Right ventricle myocardium inferior (tissue), 1 donor: Measurements from ENCODE around the gene ATP6V1F. TPM values are rescaled to one million over a fixed set of nuclear protein-coding genes. Genes with fewer than 3 reads are reported as not detected.

ENCODE experiments used
- total RNA-seq: library from RNA; stranded (reverse); fragmentation: NEBNext Ultra II Directional; extraction: Animal tissue kit (Norgen Biotek cat#: 25700); gene quantifications from one replicate; pipeline ENCODE4 v1.2.1, GENCODE V29; 2021
- donor health status: DM: no; HTN: yes; CAD: no; lungs with severe emphysema.

ATP6V1F gene
- total RNA-seq, 1 donor from 2014 or later = 128 TPM

Other genes starting within 250 kb of the ATP6V1F start
- gene GARIN1A, start 190.6 kb upstream of the ATP6V1F start, total RNA-seq = 1.8 TPM
- gene CALU, start 123.5 kb upstream of the ATP6V1F start, total RNA-seq = 183 TPM
- gene OPN1SW, start 87.1 kb upstream of the ATP6V1F start, total RNA-seq = not detected
- 6.3 TPM for gene CCDC136, start 70.9 kb upstream of the ATP6V1F start, total RNA-seq
- gene FLNC, start 32.5 kb upstream of the ATP6V1F start, total RNA-seq = 905 TPM
- gene KCP, start 47.9 kb downstream of the ATP6V1F start, total RNA-seq = 0.11 TPM
- 3.3 TPM for gene IRF5, start 75.1 kb downstream of the ATP6V1F start, total RNA-seq
- 36.0 TPM for gene TNPO3, start 192.3 kb downstream of the ATP6V1F start, total RNA-seq